Liver (tissue), 9 donors: ENCODE measurements around the gene CLIC3. TPM values are rescaled to one million over a fixed set of nuclear protein-coding genes. Genes with fewer than 3 reads are reported as not detected.

Experiments used
- DNase-seq: peaks from one replicate; pipeline ENCODE4 v3.0.0-alpha.2; 2017; ENCODE audit warnings: low spot score
- H3K27ac ChIP-seq, 2 donors: one replicate each; pipeline ENCODE4 v1.7.0; 2013; ENCODE audit warnings: inconsistent platforms in 2 of 2, low read length in 2 of 2, control low read depth in 1 of 2, low read depth in 1 of 2, mild to moderate bottlenecking in 1 of 2
- H3K27me3 ChIP-seq, 4 donors: one replicate each; pipeline versions ENCODE4 v1.6.1 to v1.7.0; 2013; ENCODE audit warnings: low read length in 3 of 4, inconsistent platforms in 1 of 4, mild to moderate bottlenecking in 1 of 4, moderate library complexity in 1 of 4; ENCODE audit not compliant: control insufficient read depth in 4 of 4, insufficient read depth in 4 of 4
- H3K36me3 ChIP-seq, 4 donors: one replicate each; pipeline versions ENCODE4 v1.6.1 to v1.7.0; 2013; ENCODE audit warnings: low read length in 3 of 4, mild to moderate bottlenecking in 3 of 4, low read depth in 1 of 4, moderate library complexity in 1 of 4; ENCODE audit not compliant: control insufficient read depth in 4 of 4, insufficient read depth in 3 of 4
- H3K4me1 ChIP-seq, 4 donors: one replicate each; pipeline versions ENCODE4 v1.6.1 to v1.7.0; 2013; ENCODE audit warnings: low read length in 3 of 4, mild to moderate bottlenecking in 3 of 4, moderate library complexity in 1 of 4; ENCODE audit not compliant: control insufficient read depth in 4 of 4, insufficient read depth in 4 of 4
- H3K4me3 ChIP-seq, 3 donors: one replicate each; pipeline versions ENCODE4 v1.6.1 to v1.7.0; 2013; ENCODE audit warnings: low read length in 3 of 3, control low read depth in 1 of 3, low read depth in 1 of 3, mild to moderate bottlenecking in 1 of 3
- H3K9ac ChIP-seq, 2 donors: one replicate each; pipeline ENCODE4 v1.7.0; 2013; ENCODE audit warnings: low read length in 2 of 2, mild to moderate bottlenecking in 2 of 2, moderate library complexity in 2 of 2, control low read depth in 1 of 2, low read depth in 1 of 2
- H3K9me3 ChIP-seq, 4 donors: one replicate each; pipeline versions ENCODE4 v1.6.1 to v1.7.0; 2013; ENCODE audit warnings: low read length in 3 of 4; ENCODE audit not compliant: control insufficient read depth in 4 of 4
- CTCF ChIP-seq: fragments of 150-350 bp; IDR thresholded peaks from 2 replicates; pipeline ENCODE4 v1.5.1; 2017; ENCODE audit warnings: improper control_type of control experiment, low read depth, low read length; ENCODE audit not compliant: missing input control
- EGR1 ChIP-seq, 2 donors: IDR thresholded peaks; 2 replicates each; pipeline ENCODE4 v1.6.1; 2016 to 2018; ENCODE audit warnings: antibody characterized with exemption in 2 of 2, low read depth in 2 of 2
- FOXA1 ChIP-seq: IDR thresholded peaks from 2 replicates; pipeline ENCODE4 v1.6.1; 2016; ENCODE audit warnings: antibody characterized with exemption
- FOXA2 ChIP-seq: IDR thresholded peaks from 2 replicates; pipeline ENCODE4 v1.6.1; 2016; ENCODE audit warnings: antibody characterized with exemption
- GABPA ChIP-seq, 2 donors: IDR thresholded peaks in 1 of 2; conservative IDR thresholded peaks in 1 of 2; 2 replicates each; pipeline ENCODE4 v1.6.1; 2016; ENCODE audit warnings: antibody characterized with exemption in 2 of 2, mild to moderate bottlenecking in 1 of 2, moderate library complexity in 1 of 2
- JUND ChIP-seq, 2 donors: IDR thresholded peaks; 2 replicates each; pipeline ENCODE4 v1.6.1; 2016; ENCODE audit warnings: antibody characterized with exemption in 2 of 2
- MAX ChIP-seq: IDR thresholded peaks from 2 replicates; pipeline ENCODE4 v1.6.1; 2016; ENCODE audit warnings: antibody characterized with exemption
- NR2F2 ChIP-seq: IDR thresholded peaks from 2 replicates; pipeline ENCODE4 v1.6.1; 2016; ENCODE audit warnings: antibody characterized with exemption
- RAD21 ChIP-seq, 2 donors: IDR thresholded peaks; 2 replicates each; pipeline ENCODE4 v1.6.1; 2016; ENCODE audit warnings: antibody characterized with exemption in 2 of 2, mild to moderate bottlenecking in 2 of 2
- REST ChIP-seq: IDR thresholded peaks from 2 replicates; pipeline ENCODE4 v1.6.1; 2016; ENCODE audit warnings: antibody characterized with exemption, mild to moderate bottlenecking
- RXRA ChIP-seq, 2 donors: IDR thresholded peaks; 2 replicates each; pipeline ENCODE4 v1.6.1; 2017 to 2018; ENCODE audit warnings: antibody characterized with exemption in 2 of 2, mild to moderate bottlenecking in 1 of 2
- SP1 ChIP-seq: IDR thresholded peaks from 2 replicates; pipeline ENCODE4 v1.6.1; 2018; ENCODE audit warnings: antibody characterized with exemption, mild to moderate bottlenecking
- YY1 ChIP-seq: IDR thresholded peaks from 2 replicates; pipeline ENCODE4 v1.6.1; 2016; ENCODE audit warnings: antibody characterized with exemption, mild to moderate bottlenecking
- ZBTB33 ChIP-seq: IDR thresholded peaks from 2 replicates; pipeline ENCODE4 v1.6.1; 2016; ENCODE audit warnings: antibody characterized with exemption
- WGBS: extraction: QIAGEN DNeasy Blood & Tissue Kit; methylation state at CpG from one replicate; pipeline ENCODE4 v1.1.7; 2013; 5-methylcytosine and 5-hydroxymethylcytosine counted together
- polyA plus RNA-seq, 2 donors: library from polyadenylated mRNA; stranded (reverse) in 1 of 2; unstranded in 1 of 2; fragments of 200-250 nt in 1 of 2; fragments of >200 nt in 1 of 2; fragmentation: Nextera tagmentation in 1 of 2; extraction: Ambion mirVana in 1 of 2; gene quantifications; one replicate each; pipeline versions ENCODE4 v1.2.1 to v1.2.3, GENCODE V29; 2013 to 2015
- total RNA-seq, 2 donors: library from RNA; depleted of rRNA; stranded (reverse); fragments of >200 nt; gene quantifications; one replicate each; pipeline ENCODE4 v1.2.3, GENCODE V29; 2014
- donor health status: healthy.
- donor health status: healthy.
- donor health status: healthy.
- donor health status: healthy.
- donor health status: healthy.

Gene CLIC3
- total RNA-seq (under 1 TPM; 0.33 to 0.42 TPM), polyA plus RNA-seq (under 1 TPM; 0.38 to 0.83 TPM)

- no peak within 1 kb of the TSS for H3K4me3 ChIP-seq
- H3K4me1 ChIP-seq, result peaks cover 7 to 32% (median 15%) of the 10 kb centered on the region in 4 donors
- peak within 1 kb of the TSS in 1 of 2 donors; percentile 12 for H3K27ac ChIP-seq
- TF ChIP-seq FOXA1, result no peak
- no peaks in the 10 kb centered on the region for H3K9me3 ChIP-seq
- 26% methylated on average over 35 of the region's 35 CpGs for WGBS
- no peaks in the 10 kb centered on the region for H3K27me3 ChIP-seq
- peaks cover 0 to 3% (median 0%) of the 10 kb centered on the region in 4 donors for H3K36me3 ChIP-seq
- H3K9ac ChIP-seq, result no peak within 1 kb of the TSS
- no peak for DNase-seq
Measured at GRCh38 chr9:136996361-136997292, at the start of gene CLIC3. Gene CLIC3 (minus strand): TSS chr9:136996568. CDS start chr9:136996543, 25 bp downstream.

GRCh38 chr9:137045294-137046087 is 49.1 kb upstream of the CLIC3 start:
- H3K27ac ChIP-seq, result peak overlapping the region; percentile 4 to 27
- H3K27me3 ChIP-seq, result peaks cover 6 to 22% (median 8%) of the 10 kb centered on the region in 4 donors
- no peaks in the 10 kb centered on the region for H3K9me3 ChIP-seq
- H3K36me3 ChIP-seq, result no peaks in the 10 kb centered on the region
- TF ChIP-seq CTCF (no peak), NR2F2 (no peak), EGR1 (IDR thresholded peaks at IDR 0.05; ENCODE audit: low read depth in 2 of 2) (no peak), MAX (no peak), GABPA (IDR thresholded peaks at IDR 0.05 in 1 of 2, conservative IDR thresholded peaks at IDR 0.05 in 1 of 2) (no peak), JUND (IDR thresholded peaks at IDR 0.05) (no peak), YY1 (no peak), REST (no peak), FOXA1 (no peak), RXRA (IDR thresholded peaks at IDR 0.05) (no peak), SP1 (no peak), RAD21 (IDR thresholded peaks at IDR 0.05) (no peak), ZBTB33 (no peak), FOXA2 (no peak)
- 4% methylated on average over 96 of the region's 96 CpGs for WGBS
- peaks cover 0 to 36% (median 4%) of the 10 kb centered on the region in 4 donors for H3K4me1 ChIP-seq
- peak overlapping the region in 1 of 3 donors; percentile 54 for H3K4me3 ChIP-seq
- H3K9ac ChIP-seq, result no peak overlapping the region
- no peak for DNase-seq
